NCI-H524 treated with DMSO at 0.1 percent for 48 hours (cell line): ENCODE measurements around the gene ITLN2.
A peak's percentile ranks its signal among the peaks of the same experiment; 100 is the strongest.
"Not testable (repeated sequence)": the region's sequence is repeated elsewhere in the genome, so short reads cannot be mapped to it uniquely, and the experiment has no call there.

Experiments
- DNase-seq: peaks from one replicate; lab custom pipeline; 2025; lab: John Stamatoyannopoulos, UW

The ITLN2 gene

GRCh38 chr1:160954158-160955104 lies at the start of gene ITLN2:
Gene ITLN2 (minus strand): TSS chr1:160954809. CDS start chr1:160954741, 68 bp downstream.
- no peak for DNase-seq

- DNase-seq, result no peak
Observed at GRCh38 chr1:161001525-161001924, 46.9 kb upstream of the ITLN2 start.

- no peak for DNase-seq
Observed at GRCh38 chr1:161000736-161001480, 46.3 kb upstream of the ITLN2 start.

- no peak for DNase-seq
Observed at GRCh38 chr1:160999376-160999775, 44.8 kb upstream of the ITLN2 start.

GRCh38 chr1:160997323-160998038 lies 42.9 kb upstream of the ITLN2 start:
- DNase-seq, result no peak

- no peak for DNase-seq
Observed at GRCh38 chr1:160996178-160996577, 41.6 kb upstream of the ITLN2 start.

- DNase-seq, result no peak
Observed at GRCh38 chr1:160993544-160994193, 39.1 kb upstream of the ITLN2 start.

- DNase-seq, result not testable (repeated sequence)
Observed at GRCh38 chr1:160992036-160992435, 37.4 kb upstream of the ITLN2 start.

- DNase-seq, result no peak
Observed at GRCh38 chr1:160987359-160988050, 32.9 kb upstream of the ITLN2 start.

- DNase-seq, result no peak
Observed at GRCh38 chr1:160985723-160986122, 31.1 kb upstream of the ITLN2 start.

- DNase-seq, result no peak
Observed at GRCh38 chr1:160981584-160982411, 27.2 kb upstream of the ITLN2 start.

- no peak for DNase-seq
Observed at GRCh38 chr1:160979286-160979685, 24.7 kb upstream of the ITLN2 start.

- no peak for DNase-seq
Observed at GRCh38 chr1:160978510-160978927, 23.9 kb upstream of the ITLN2 start.

GRCh38 chr1:160975026-160975425 lies 20.4 kb upstream of the ITLN2 start:
- no peak for DNase-seq

GRCh38 chr1:160973491-160973890 lies 18.9 kb upstream of the ITLN2 start:
- DNase-seq, result no peak

GRCh38 chr1:160972939-160973338 lies 18.3 kb upstream of the ITLN2 start:
- no peak for DNase-seq

GRCh38 chr1:160971618-160972056 lies 17.0 kb upstream of the ITLN2 start:
- no peak for DNase-seq

- DNase-seq, result peak; percentile 13
Observed at GRCh38 chr1:160963521-160963920, 8.9 kb upstream of the ITLN2 start.

GRCh38 chr1:160961419-160961818 lies 6.8 kb upstream of the ITLN2 start:
- DNase-seq, result no peak

GRCh38 chr1:160956966-160957365 lies 2.4 kb upstream of the ITLN2 start:
- no peak for DNase-seq
